Glomerular visceral epithelial cell (primary cell): ENCODE measurements around the gene GDPD1.
"Not testable (repeated sequence)": the region's sequence is repeated elsewhere in the genome, so short reads cannot be mapped to it uniquely, and the experiment has no call there.

ENCODE experiments used
- DNase-seq: peaks from one replicate; pipeline ENCODE4 v3.0.0-alpha.2; 2016; ENCODE audit errors: extremely low spot score

Gene GDPD1

GRCh38 chr17:59244081-59244480, 23.8 kb downstream of the GDPD1 start:
- no peak for DNase-seq

- no peak for DNase-seq
These were observed 34.4 kb downstream of the GDPD1 start for GRCh38 chr17:59254742-59255141.

- DNase-seq = no peak
These were observed 36.8 kb downstream of the GDPD1 start for GRCh38 chr17:59257101-59257500.

GRCh38 chr17:59260722-59261121, 40.4 kb downstream of the GDPD1 start:
- no peak for DNase-seq

- DNase-seq = no peak
These were observed 46.4 kb downstream of the GDPD1 start for GRCh38 chr17:59266745-59267144.

GRCh38 chr17:59267776-59268175, 47.5 kb downstream of the GDPD1 start:
- no peak for DNase-seq

GRCh38 chr17:59275618-59276017, 55.3 kb downstream of the GDPD1 start:
- no peak for DNase-seq

GRCh38 chr17:59277031-59277430, 56.7 kb downstream of the GDPD1 start:
- DNase-seq = no peak

- DNase-seq = no peak
These were observed 58.1 kb downstream of the GDPD1 start for GRCh38 chr17:59278406-59278805.

- DNase-seq = peak; percentile 3
These were observed 64.0 kb downstream of the GDPD1 start for GRCh38 chr17:59284317-59284716.

- no peak for DNase-seq
These were observed 67.1 kb downstream of the GDPD1 start for GRCh38 chr17:59287452-59287851.

GRCh38 chr17:59287891-59288290, 67.6 kb downstream of the GDPD1 start:
- DNase-seq = no peak

GRCh38 chr17:59289981-59290301, 69.6 kb downstream of the GDPD1 start:
- DNase-seq = no peak

- not testable (repeated sequence) for DNase-seq
These were observed 70.1 kb downstream of the GDPD1 start for GRCh38 chr17:59290302-59290998.

GRCh38 chr17:59292174-59292523, 71.8 kb downstream of the GDPD1 start:
- peak; percentile 16 for DNase-seq

GRCh38 chr17:59296190-59296589, 75.9 kb downstream of the GDPD1 start:
- no peak for DNase-seq

- no peak for DNase-seq
These were observed 78.2 kb downstream of the GDPD1 start for GRCh38 chr17:59298521-59298920.

- no peak for DNase-seq
These were observed 79.2 kb downstream of the GDPD1 start for GRCh38 chr17:59299400-59300092.

GRCh38 chr17:59300941-59301340, 80.6 kb downstream of the GDPD1 start:
- no peak for DNase-seq

GRCh38 chr17:59304811-59305210, 84.5 kb downstream of the GDPD1 start:
- DNase-seq = no peak

- no peak for DNase-seq
These were observed 90.1 kb downstream of the GDPD1 start for GRCh38 chr17:59310263-59310920.

- peak; percentile 68 for DNase-seq
These were observed 90.7 kb downstream of the GDPD1 start for GRCh38 chr17:59311051-59311468.

- DNase-seq = not testable (repeated sequence)
These were observed 91.2 kb downstream of the GDPD1 start for GRCh38 chr17:59311521-59311920.
